Naive thymus-derived CD4-positive, alpha-beta T cell (primary cell): ENCODE data around the gene SIRPB2. TPM values are rescaled to one million over a fixed set of nuclear protein-coding genes. Genes with fewer than 3 reads are reported as not detected.
A peak's percentile ranks its signal among the peaks of the same experiment; 100 is the strongest.

Experiments used
- ATAC-seq: fragments of 150-1000 bp; cut with Tn5 transposase; 2 replicates; pipeline ENCODE4 v1.10.0; 2021; ENCODE audit warnings: mild to moderate bottlenecking, moderate library complexity
- CTCF ChIA-PET: fragments of 350-600 bp; sonication (Branson Sonifier 250); formaldehyde crosslinking; loops from one replicate; lab custom pipeline; 2021; ENCODE audit warnings: antibody characterized with exemption; lab: Charles Lee
- POLR2A ChIA-PET: fragments of 350-600 bp; sonication (Branson Sonifier 250); formaldehyde crosslinking; loops from one replicate; lab custom pipeline; 2021; ENCODE audit warnings: antibody characterized with exemption, inconsistent platforms; lab: Charles Lee
- DNase-seq, 9 donors: peaks; one replicate each; pipeline versions ENCODE4 v3.0.0 to v3.0.0-alpha.2; 2020 to 2022; ENCODE audit warnings: mixed read lengths in 1 of 9
- H3K27ac ChIP-seq: one replicate; pipeline ENCODE4 v1.7.0; 2013; ENCODE audit warnings: mild to moderate bottlenecking, low read depth, low read length, moderate library complexity
- H3K27me3 ChIP-seq, 2 donors: one replicate each; pipeline ENCODE4 v1.7.0; 2013; ENCODE audit warnings: low read length in 2 of 2, mild to moderate bottlenecking in 2 of 2, moderate library complexity in 2 of 2; ENCODE audit not compliant: control insufficient read depth in 2 of 2, insufficient read depth in 2 of 2
- H3K36me3 ChIP-seq, 3 experiments: 1 replicate in 2 of 3; 2 replicates in 1 of 3; pipeline ENCODE4 v1.7.0; 2013; ENCODE audit warnings: low read length in 3 of 3, mild to moderate bottlenecking in 3 of 3, moderate library complexity in 1 of 3; ENCODE audit not compliant: insufficient read depth in 3 of 3, control insufficient read depth in 2 of 3
- H3K4me1 ChIP-seq, 2 donors: one replicate each; pipeline ENCODE4 v1.7.0; 2013; ENCODE audit warnings: low read length in 2 of 2, mild to moderate bottlenecking in 2 of 2, moderate library complexity in 1 of 2; ENCODE audit not compliant: control insufficient read depth in 2 of 2, insufficient read depth in 2 of 2
- H3K4me3 ChIP-seq: 2 replicates; pipeline ENCODE4 v1.7.0; 2013; ENCODE audit warnings: mild to moderate bottlenecking, low read length
- H3K9me3 ChIP-seq, 3 experiments: 1 replicate in 2 of 3; 2 replicates in 1 of 3; pipeline ENCODE4 v1.7.0; 2013; ENCODE audit warnings: low read length in 3 of 3; ENCODE audit not compliant: control insufficient read depth in 2 of 3
- H3K27ac Mint-ChIP-seq, 9 donors: one replicate each; pipeline ENCODE4 v1.8.0; 2020 to 2022; ENCODE audit warnings: mixed read lengths in 9 of 9, mild to moderate bottlenecking in 8 of 9, moderate library complexity in 5 of 9, inconsistent platforms in 2 of 9
- H3K27me3 Mint-ChIP-seq, 5 donors: one replicate each; pipeline ENCODE4 v1.8.0; 2021 to 2022; ENCODE audit warnings: mixed read lengths in 5 of 5, mild to moderate bottlenecking in 1 of 5
- H3K36me3 Mint-ChIP-seq, 5 donors: one replicate each; pipeline ENCODE4 v1.8.0; 2020 to 2022; ENCODE audit warnings: mixed read lengths in 5 of 5, mild to moderate bottlenecking in 3 of 5, inconsistent platforms in 1 of 5
- H3K4me1 Mint-ChIP-seq, 7 donors: one replicate each; pipeline ENCODE4 v1.8.0; 2020 to 2022; ENCODE audit warnings: mixed read lengths in 7 of 7, mild to moderate bottlenecking in 3 of 7, inconsistent platforms in 1 of 7
- H3K4me3 Mint-ChIP-seq, 10 donors: one replicate each; pipeline ENCODE4 v1.8.0; 2020 to 2022; ENCODE audit warnings: mild to moderate bottlenecking in 10 of 10, mixed read lengths in 10 of 10, moderate library complexity in 6 of 10, inconsistent platforms in 2 of 10
- H3K9me3 Mint-ChIP-seq, 11 donors: one replicate each; pipeline ENCODE4 v1.8.0; 2020 to 2022; ENCODE audit warnings: mixed read lengths in 11 of 11, mild to moderate bottlenecking in 4 of 11, inconsistent platforms in 1 of 11, moderate library complexity in 1 of 11
- intact Hi-C, 2 donors: fragments of 100-400 bp; cut with micrococcal nuclease; formaldehyde crosslinking; loops; one replicate each; pipeline ENCODE4 v1.15.1; 2023
- polyA plus RNA-seq, 2 donors: library from polyadenylated mRNA; unstranded; fragments of 300-500 nt; fragmentation: Illumina TruSeq; gene quantifications; one replicate each; pipeline ENCODE4 v1.2.3, GENCODE V29; 2021
- total RNA-seq, 6 experiments: library from RNA in 5 of 6; stranded (reverse) in 5 of 6; gene quantifications; 1 replicate in 5 of 6; 2 replicates in 1 of 6; pipeline ENCODE4 v1.2.3 and lab custom pipeline; 2021 to 2026

The SIRPB2 gene
- total RNA-seq (10 to 100 TPM in 1 of 5 experiments, 1 to 10 TPM in 1, under 1 TPM in 2, not detected in 1; 0.30 to 29.0 (median 1.1) TPM), polyA plus RNA-seq (under 1 TPM in 1 of 2 donors, not detected in 1; 0.07 TPM), total RNA-seq (lab: John Stamatoyannopoulos, UW) (not detected)

DNA sequence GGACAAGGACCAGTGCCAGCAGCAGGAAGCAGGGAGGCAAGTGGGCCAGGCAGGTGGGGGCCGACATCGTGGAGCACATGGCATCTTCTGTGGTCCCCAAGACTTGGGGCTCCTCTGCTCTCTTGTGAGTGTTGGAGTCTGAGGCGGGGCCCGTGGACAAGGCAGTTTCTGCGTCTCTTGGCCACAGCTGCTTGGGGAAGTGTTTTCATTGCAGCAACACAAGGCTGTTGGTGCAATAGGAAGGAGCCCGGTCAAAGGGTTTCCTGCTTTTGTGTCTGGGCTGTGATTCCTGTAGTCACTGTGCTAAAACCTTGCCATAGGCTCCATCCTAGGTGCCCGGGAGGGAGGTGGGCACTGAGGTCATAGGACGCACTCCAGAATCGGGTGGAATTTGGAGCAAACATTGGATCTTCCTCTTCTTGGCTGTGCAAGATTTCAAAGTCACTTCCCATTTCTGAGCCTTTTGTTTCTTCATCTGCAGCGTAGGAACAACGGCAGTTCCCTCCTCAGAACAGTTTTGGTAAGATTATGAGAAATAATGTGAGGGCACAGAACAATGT is at the start of gene SIRPB2:
SIRPB2 (minus strand) TSS at position 140 of the 560 bp plus-strand sequence; CDS start at position 79, 61 bp downstream.
- H3K36me3 ChIP-seq: no peaks in the 10 kb centered on the region
- Mint-ChIP-seq H3K4me1 (peaks cover 13 to 26% (median 20%) of the 10 kb centered on the region in 7 donors), H3K27ac (peak within 1 kb of the TSS in 1 of 9 donors; percentile 37), H3K9me3 (peaks cover 0 to 5% (median 0%) of the 10 kb centered on the region in 11 donors), H3K4me3 (peak within 1 kb of the TSS in 1 of 10 donors; percentile 13), H3K36me3 (no peaks in the 10 kb centered on the region), H3K27me3 (peaks cover 5 to 49% (median 16%) of the 10 kb centered on the region in 5 donors)
- ChIA-PET POLR2A (no interaction called here), CTCF (no interaction called here)
- no peak for DNase-seq
- intact Hi-C loops: no loop called here
- H3K27ac ChIP-seq: no peak within 1 kb of the TSS
- peak; percentile 64 for ATAC-seq
- H3K9me3 ChIP-seq: no peaks in the 10 kb centered on the region
- no peaks in the 10 kb centered on the region for H3K27me3 ChIP-seq
- H3K4me3 ChIP-seq: no peak within 1 kb of the TSS
- peaks cover 0 to 12% of the 10 kb centered on the region in 2 donors for H3K4me1 ChIP-seq

DNA sequence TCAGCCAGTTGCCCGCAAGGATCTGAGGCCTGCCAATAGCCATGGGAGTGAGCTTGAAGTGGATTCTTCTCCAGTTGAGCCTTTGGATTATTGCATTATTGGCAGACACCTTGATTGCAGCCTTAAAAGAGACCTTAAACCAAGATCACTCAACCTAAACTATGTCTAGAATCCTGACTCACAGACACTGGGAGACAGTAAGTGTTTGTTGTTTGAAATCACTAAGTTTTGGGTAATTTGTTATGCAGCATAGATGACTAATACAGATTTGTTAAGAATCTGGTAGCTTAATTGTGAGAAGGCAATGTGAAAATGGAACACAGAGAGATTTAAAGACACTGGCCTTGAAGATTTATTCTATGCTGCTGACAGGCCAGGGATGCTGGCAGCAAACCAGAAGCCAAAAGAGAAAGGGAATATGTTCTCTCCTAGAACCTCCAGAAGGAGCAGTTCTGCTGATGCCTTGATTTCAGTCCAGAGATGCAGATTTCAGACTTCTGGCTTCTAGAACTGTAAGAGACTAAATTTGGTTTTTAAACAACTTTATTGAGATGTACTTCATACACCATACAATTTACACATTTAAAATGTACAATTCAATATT is 48.7 kb upstream of the SIRPB2 start:
- DNase-seq: no peak
- Histone ChIP-seq H3K4me3 (no peak overlapping the region), H3K27ac (no peak overlapping the region), H3K4me1 (no peaks in the 10 kb centered on the region), H3K9me3 (no peaks in the 10 kb centered on the region), H3K27me3 (no peaks in the 10 kb centered on the region), H3K36me3 (no peaks in the 10 kb centered on the region)
- intact Hi-C loops: no loop called here
- Mint-ChIP-seq H3K9me3 (peaks cover 0 to 35% (median 10%) of the 10 kb centered on the region in 11 donors), H3K4me3 (no peak overlapping the region), H3K4me1 (peaks cover 0 to 16% (median 14%) of the 10 kb centered on the region in 7 donors), H3K36me3 (peaks cover under 1 to 13% (median 10%) of the 10 kb centered on the region in 5 donors), H3K27me3 (peaks cover 0 to 16% (median 0%) of the 10 kb centered on the region in 5 donors), H3K27ac (peak overlapping the region in 1 of 9 donors; percentile 12)
- ATAC-seq: no peak
- CTCF ChIA-PET: interaction anchor here (0.5 kb wide), 1 partner anchor 1513 kb away, joined by 3 read pairs; no protein-coding TSS in a partner anchor
- POLR2A ChIA-PET: no interaction called here

DNA sequence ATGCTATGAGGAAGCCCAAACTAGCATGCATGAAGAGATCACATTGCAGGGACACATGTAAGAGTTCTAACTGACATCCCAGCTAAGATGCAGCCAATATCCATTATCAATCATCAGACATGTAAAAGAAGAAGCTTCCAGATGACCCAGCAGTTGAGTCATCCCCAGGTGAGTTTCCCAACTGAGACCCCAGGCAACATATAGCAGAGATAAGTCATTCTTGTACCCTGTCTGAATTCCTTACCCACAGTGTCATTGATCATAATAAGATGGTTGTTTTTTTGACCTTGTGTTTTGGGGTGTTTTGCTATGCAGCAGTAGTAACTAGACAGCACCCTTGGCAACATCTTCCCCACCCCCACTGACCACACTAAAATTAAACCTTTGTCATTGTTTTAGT is 47.4 kb upstream of the SIRPB2 start:
- Histone ChIP-seq H3K36me3 (no peaks in the 10 kb centered on the region), H3K27me3 (no peaks in the 10 kb centered on the region), H3K4me1 (no peaks in the 10 kb centered on the region), H3K9me3 (no peaks in the 10 kb centered on the region), H3K27ac (no peak overlapping the region), H3K4me3 (no peak overlapping the region)
- POLR2A ChIA-PET: no interaction called here
- Mint-ChIP-seq H3K4me1 (peaks cover 0 to 16% (median 14%) of the 10 kb centered on the region in 7 donors), H3K27me3 (peaks cover 0 to 11% (median 0%) of the 10 kb centered on the region in 5 donors), H3K36me3 (peaks cover 0 to 12% (median 10%) of the 10 kb centered on the region in 5 donors), H3K27ac (no peak overlapping the region), H3K4me3 (no peak overlapping the region), H3K9me3 (peaks cover 0 to 27% (median 8%) of the 10 kb centered on the region in 11 donors)
- CTCF ChIA-PET: interaction anchor here (0.6 to 1.0 kb wide), 3 partner anchors 195 to 238 kb away, joined by 3 to 4 read pairs (median 4); no protein-coding TSS in a partner anchor
- intact Hi-C loops: no loop called here
- no peak for DNase-seq
- ATAC-seq: no peak

DNA sequence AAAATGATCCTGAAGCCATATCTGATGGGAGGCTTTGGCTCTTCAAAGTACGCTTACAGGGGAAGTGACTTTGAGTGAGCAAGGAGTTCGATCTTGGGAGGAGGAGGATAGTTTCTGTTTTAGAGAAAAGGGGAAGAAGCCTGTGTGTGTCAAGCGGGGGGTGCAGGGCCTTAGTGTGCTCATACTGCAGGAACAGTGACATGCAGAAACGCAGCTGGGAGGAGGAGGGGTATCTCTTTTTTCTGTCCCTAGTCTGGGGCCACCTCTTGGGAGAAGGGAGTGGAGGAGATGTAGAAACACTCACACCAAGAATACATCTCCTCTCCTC is 46.5 kb upstream of the SIRPB2 start:
- H3K4me3 ChIP-seq: no peak overlapping the region
- Mint-ChIP-seq H3K27ac (peak overlapping the region in 3 of 9 donors; percentile 1 to 56 (median 48)), H3K4me3 (peak overlapping the region in 4 of 10 donors; percentile 6 to 49 (median 28)), H3K9me3 (peaks cover 0 to 22% (median 5%) of the 10 kb centered on the region in 11 donors), H3K27me3 (peaks cover 0 to 3% (median 0%) of the 10 kb centered on the region in 5 donors), H3K36me3 (peaks cover 0 to 10% (median 4%) of the 10 kb centered on the region in 5 donors), H3K4me1 (peaks cover 0 to 16% (median 14%) of the 10 kb centered on the region in 7 donors)
- intact Hi-C loops: no loop called here
- POLR2A ChIA-PET: interaction anchor here (0.5 kb wide), 1 partner anchor 9 kb away, joined by 3 read pairs; no protein-coding TSS in a partner anchor
- CTCF ChIA-PET: interaction anchor here (0.5 to 1.0 kb wide), 3 partner anchors 10 to 239 kb away, joined by 3 to 4 read pairs (median 3); no protein-coding TSS in a partner anchor
- H3K36me3 ChIP-seq: no peaks in the 10 kb centered on the region
- DNase-seq (no peak), ATAC-seq (peak; percentile 79)
- H3K27me3 ChIP-seq: no peaks in the 10 kb centered on the region
- H3K4me1 ChIP-seq: no peaks in the 10 kb centered on the region
- H3K27ac ChIP-seq: no peak overlapping the region
- H3K9me3 ChIP-seq: no peaks in the 10 kb centered on the region

DNA sequence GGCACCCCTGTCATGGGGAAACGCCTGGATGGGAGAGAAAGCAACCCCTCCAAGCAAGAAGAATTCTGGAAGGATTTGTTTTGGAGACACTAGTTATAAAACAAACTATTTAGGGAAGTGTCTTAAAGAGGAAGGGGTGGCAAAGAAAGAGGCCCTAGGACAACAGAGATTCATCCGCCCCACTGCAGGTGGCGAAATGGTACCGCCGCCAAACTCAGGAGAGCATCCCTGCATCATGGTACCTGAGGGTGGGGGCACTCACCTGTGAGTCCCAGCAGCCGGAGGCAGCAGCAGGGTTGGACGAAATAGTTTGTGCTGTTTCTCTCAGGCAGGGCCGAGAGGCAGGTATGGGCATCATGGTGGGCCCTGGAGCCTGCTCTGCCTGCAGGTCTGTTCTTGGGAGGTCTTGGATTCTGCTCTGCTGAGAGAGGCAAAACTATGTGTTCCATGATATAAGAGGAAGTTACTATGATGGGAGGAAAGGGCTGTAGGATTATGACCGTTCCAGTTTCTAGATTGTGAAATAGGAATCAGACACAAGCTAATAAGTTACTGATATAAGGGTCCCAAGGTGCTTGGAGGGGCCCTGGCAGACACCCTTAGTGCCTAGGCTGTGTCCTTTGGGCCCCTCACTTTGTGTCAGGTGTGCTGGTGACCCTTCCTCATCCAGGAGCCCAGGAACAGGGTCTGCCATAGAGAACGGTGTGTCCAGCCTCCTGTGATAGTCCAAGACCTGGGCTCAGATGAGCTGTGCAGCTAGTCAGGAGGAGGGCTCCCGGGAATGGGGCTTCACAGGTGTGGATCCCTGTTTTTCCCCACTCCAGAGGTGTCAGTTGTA is 45.9 kb upstream of the SIRPB2 start:
- H3K9me3 Mint-ChIP-seq: peaks cover 0 to 17% (median 5%) of the 10 kb centered on the region in 11 donors
- peak overlapping the region in 4 of 9 donors; percentile 1 to 56 (median 28) for H3K27ac Mint-ChIP-seq
- Histone ChIP-seq H3K9me3 (no peaks in the 10 kb centered on the region), H3K4me1 (no peaks in the 10 kb centered on the region), H3K36me3 (no peaks in the 10 kb centered on the region), H3K4me3 (no peak overlapping the region), H3K27me3 (no peaks in the 10 kb centered on the region), H3K27ac (no peak overlapping the region)
- H3K4me1 Mint-ChIP-seq: peaks cover 0 to 16% (median 14%) of the 10 kb centered on the region in 7 donors
- H3K4me3 Mint-ChIP-seq: peak overlapping the region in 4 of 10 donors; percentile 6 to 49 (median 28)
- CTCF ChIA-PET: interaction anchor here (0.5 kb wide), 1 partner anchor 10 kb away, joined by 3 read pairs; no protein-coding TSS in a partner anchor
- H3K36me3 Mint-ChIP-seq: peaks cover 0 to 10% (median 4%) of the 10 kb centered on the region in 5 donors
- peak; percentile 52 for ATAC-seq
- DNase-seq: no peak
- intact Hi-C loops: no loop called here
- no peaks in the 10 kb centered on the region for H3K27me3 Mint-ChIP-seq
- POLR2A ChIA-PET: no interaction called here
